Fibroblast of pulmonary artery (primary cell): ENCODE data around the gene GAB4.
"Not testable (repeated sequence)": the region's sequence is repeated elsewhere in the genome, so short reads cannot be mapped to it uniquely, and the experiment has no call there.

Experiments
- DNase-seq: peaks from one replicate; pipeline ENCODE4 v3.0.0-alpha.2; 2010; ENCODE audit warnings: low read depth
- H3K4me3 ChIP-seq: replicated peaks from 2 replicates; pipeline ENCODE4 v1.5.1; 2011; ENCODE audit warnings: low read depth, mild to moderate bottlenecking, control low read depth, low read length, moderate library complexity
- CTCF ChIP-seq: IDR thresholded peaks from 2 replicates; pipeline ENCODE4 v1.5.1; 2011; ENCODE audit warnings: mild to moderate bottlenecking, control low read depth, low read length, inconsistent platforms; ENCODE audit errors: missing control alignments

The GAB4 gene

GRCh38 chr22:16955678-16956210, 52.3 kb downstream of the GAB4 start:
- no peak for DNase-seq
- no peak overlapping the region for H3K4me3 ChIP-seq
- no peak for TF ChIP-seq CTCF

GRCh38 chr22:16955081-16955480, 52.9 kb downstream of the GAB4 start:
- H3K4me3 ChIP-seq: no peak overlapping the region
- no peak for TF ChIP-seq CTCF
- no peak for DNase-seq

GRCh38 chr22:16954060-16954403, 54.0 kb downstream of the GAB4 start:
- no peak for DNase-seq
- no peak overlapping the region for H3K4me3 ChIP-seq
- TF ChIP-seq CTCF: no peak

GRCh38 chr22:16953206-16954059, 54.6 kb downstream of the GAB4 start:
- DNase-seq: no peak
- H3K4me3 ChIP-seq: no peak overlapping the region
- no peak for TF ChIP-seq CTCF

- no peak for TF ChIP-seq CTCF
Observed at GRCh38 chr22:16949561-16949960, 58.5 kb downstream of the GAB4 start.

GRCh38 chr22:16937811-16938210, 70.2 kb downstream of the GAB4 start:
- no peak overlapping the region for H3K4me3 ChIP-seq
- TF ChIP-seq CTCF: no peak
- no peak for DNase-seq

More at GRCh38 chr22:16949561-16949960, 58.5 kb downstream of the GAB4 start:
- DNase-seq: no peak
- no peak overlapping the region for H3K4me3 ChIP-seq

GRCh38 chr22:16937209-16937608, 70.8 kb downstream of the GAB4 start:
- DNase-seq, H3K4me3 ChIP-seq: not testable (repeated sequence)
